ENCODE results near the gene SLC30A9. TPM values are rescaled to one million over a fixed set of nuclear protein-coding genes. Genes with fewer than 3 reads are reported as not detected.

The SLC30A9 gene
- total RNA-seq, 1 donor from 2014 or later: 67.3 TPM

DNA sequence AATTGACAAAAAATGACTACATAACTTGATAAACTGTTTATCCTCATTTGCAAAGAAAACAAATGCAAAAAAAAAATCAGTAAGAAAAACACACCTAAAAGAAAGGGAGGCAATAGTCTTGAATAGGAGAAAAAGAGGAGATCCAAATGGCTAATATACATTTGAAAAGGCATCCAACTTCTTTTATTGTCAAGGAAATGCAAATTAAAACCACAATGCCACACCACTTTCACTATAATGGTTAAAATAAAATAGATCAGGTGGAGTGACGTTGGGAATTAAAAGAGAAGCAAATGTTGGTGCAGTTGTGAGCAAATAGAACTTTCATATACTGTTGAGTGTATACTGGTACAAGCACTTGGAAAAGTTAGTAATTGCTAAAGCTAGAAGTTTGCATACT, 5.2 kb upstream of the SLC30A9 start:
- TF ChIP-seq, protein P1, sequence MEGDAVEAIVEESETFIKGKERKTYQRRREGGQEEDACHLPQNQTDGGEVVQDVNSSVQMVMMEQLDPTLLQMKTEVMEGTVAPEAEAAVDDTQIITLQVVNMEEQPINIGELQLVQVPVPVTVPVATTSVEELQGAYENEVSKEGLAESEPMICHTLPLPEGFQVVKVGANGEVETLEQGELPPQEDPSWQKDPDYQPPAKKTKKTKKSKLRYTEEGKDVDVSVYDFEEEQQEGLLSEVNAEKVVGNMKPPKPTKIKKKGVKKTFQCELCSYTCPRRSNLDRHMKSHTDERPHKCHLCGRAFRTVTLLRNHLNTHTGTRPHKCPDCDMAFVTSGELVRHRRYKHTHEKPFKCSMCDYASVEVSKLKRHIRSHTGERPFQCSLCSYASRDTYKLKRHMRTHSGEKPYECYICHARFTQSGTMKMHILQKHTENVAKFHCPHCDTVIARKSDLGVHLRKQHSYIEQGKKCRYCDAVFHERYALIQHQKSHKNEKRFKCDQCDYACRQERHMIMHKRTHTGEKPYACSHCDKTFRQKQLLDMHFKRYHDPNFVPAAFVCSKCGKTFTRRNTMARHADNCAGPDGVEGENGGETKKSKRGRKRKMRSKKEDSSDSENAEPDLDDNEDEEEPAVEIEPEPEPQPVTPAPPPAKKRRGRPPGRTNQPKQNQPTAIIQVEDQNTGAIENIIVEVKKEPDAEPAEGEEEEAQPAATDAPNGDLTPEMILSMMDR (IDR thresholded peaks at IDR 0.05; ENCODE audit: unreplicated experiment): no peak
- Mint-ChIP-seq H3K4me1 (ENCODE audit: low read depth) (peaks cover 7% of the 10 kb centered on the region), H3K9me3 (ENCODE audit: low read depth) (no peaks in the 10 kb centered on the region), H3K27me3 (no peaks in the 10 kb centered on the region), H3K27ac (no peak overlapping the region), H3K36me3 (ENCODE audit: insufficient read depth) (no peaks in the 10 kb centered on the region), H3K4me3 (ENCODE audit: low read depth) (no peak overlapping the region)
- DNase-seq (ENCODE audit: low spot score, unreplicated experiment): no peak

DNA sequence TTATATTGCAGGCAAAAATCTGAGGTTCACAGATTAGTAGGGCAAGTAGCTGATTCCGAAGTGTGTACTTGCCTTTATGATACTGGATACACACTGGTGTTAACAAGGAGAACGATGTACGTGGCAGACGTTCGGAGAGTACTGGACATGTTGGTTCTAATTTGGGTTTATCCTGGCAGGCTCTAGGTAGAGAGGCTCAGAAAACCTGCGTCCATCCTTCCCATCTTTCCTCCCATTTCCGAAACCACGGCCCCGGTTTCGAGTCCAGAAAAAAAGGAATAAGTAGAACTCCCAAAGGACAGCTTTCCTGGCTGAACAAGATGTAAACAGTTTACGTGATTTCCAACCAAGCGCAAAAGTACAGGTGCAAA, 351 bp upstream of the SLC30A9 start:
- Mint-ChIP-seq H3K27ac (peak overlapping the region; percentile 97), H3K9me3 (ENCODE audit: low read depth) (no peaks in the 10 kb centered on the region), H3K27me3 (no peaks in the 10 kb centered on the region), H3K4me3 (ENCODE audit: low read depth) (peak overlapping the region; percentile 96), H3K4me1 (ENCODE audit: low read depth) (peaks cover 15% of the 10 kb centered on the region), H3K36me3 (ENCODE audit: insufficient read depth) (no peaks in the 10 kb centered on the region)
- DNase-seq (ENCODE audit: low spot score, unreplicated experiment): no peak
- TF ChIP-seq, protein P1 (IDR thresholded peaks at IDR 0.05; ENCODE audit: unreplicated experiment): no peak

DNA sequence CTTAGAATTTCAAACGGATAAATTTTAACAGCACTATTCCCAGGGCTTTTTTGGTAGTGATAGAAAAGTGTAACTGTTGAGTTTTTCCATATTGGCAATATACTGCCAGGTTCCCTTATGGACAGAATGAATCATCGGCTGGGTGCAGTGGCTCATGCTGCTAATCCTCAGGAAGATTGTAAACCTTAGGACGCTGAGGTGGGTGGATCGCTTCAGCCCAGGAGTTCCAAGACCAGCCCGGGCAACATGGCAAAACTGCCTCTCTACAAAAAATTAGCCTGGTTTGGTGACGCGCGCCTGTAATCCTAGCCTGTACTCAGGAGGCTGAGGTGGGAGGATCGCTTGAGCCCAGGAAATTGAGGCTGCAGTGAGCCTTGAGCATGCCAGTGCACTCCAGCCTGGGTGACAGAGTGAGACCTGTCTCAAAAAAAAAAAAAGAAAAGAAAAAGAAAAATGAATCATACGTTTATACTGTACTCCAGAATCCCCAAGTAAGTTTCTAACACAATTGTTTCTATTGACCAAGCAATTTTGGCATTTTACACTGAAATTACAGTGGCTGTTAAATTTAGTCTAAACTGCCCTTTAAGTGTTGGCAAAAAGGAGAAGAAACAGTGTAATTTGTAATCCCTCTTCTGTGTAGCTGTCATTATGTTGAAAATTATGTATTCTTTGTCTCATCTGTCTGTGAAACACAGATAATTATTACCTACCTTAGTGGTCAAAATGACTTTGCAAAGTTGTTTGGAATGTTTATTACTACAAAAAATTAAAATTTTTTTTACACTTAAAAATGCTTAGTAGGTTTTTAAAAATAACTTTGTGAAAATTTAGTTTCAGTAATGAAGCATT, 1.8 kb downstream of the SLC30A9 start:
- Mint-ChIP-seq H3K27me3 (no peaks in the 10 kb centered on the region), H3K36me3 (ENCODE audit: insufficient read depth) (no peaks in the 10 kb centered on the region), H3K9me3 (ENCODE audit: low read depth) (no peaks in the 10 kb centered on the region), H3K4me1 (ENCODE audit: low read depth) (peaks cover 15% of the 10 kb centered on the region), H3K27ac (no peak overlapping the region), H3K4me3 (ENCODE audit: low read depth) (peak overlapping the region; percentile 96)
- DNase-seq (ENCODE audit: low spot score, unreplicated experiment): no peak
- TF ChIP-seq, protein P1 (IDR thresholded peaks at IDR 0.05; ENCODE audit: unreplicated experiment): no peak

DNA sequence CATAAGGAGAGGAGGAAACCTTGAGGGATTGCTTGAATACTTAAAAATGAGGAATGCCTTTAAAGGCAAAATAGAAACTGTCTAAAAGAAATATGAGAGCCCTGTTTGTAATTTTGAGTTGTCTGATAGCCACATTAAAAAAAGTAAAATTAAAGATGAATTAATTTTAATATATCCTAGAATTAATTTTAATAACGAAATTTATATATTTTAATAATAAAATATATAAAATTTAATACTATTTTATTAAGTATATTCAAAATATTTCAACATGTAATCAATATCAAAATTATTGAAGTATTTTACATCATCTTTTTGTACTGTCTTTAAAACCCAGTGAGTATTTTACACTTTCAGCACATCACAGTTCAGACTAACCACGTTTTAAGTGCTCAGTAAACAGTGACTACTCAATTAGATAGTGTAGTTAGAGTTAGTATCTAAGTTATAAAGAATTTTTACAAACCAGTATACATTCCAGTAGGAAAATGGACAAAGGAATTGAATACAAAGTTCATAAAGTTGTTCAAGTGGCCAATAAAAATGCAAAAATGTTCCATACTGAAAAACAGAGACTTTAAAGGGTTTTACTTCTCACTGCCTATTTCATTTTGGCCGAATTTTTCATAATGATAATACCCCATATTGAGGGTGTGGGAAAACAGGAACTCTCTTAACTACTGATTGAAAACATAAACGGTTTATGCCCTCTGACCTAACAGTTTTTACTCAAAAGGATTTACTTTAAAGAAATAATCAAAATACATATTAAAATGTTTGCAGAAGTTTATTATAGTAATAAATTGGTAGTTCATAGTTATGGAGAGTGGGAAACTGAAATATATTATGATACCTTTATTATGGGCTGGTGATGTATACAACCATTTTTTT, 2.9 kb downstream of the SLC30A9 start:
- TF ChIP-seq, protein P1 (IDR thresholded peaks at IDR 0.05; ENCODE audit: unreplicated experiment): no peak
- no peak for DNase-seq (ENCODE audit: low spot score, unreplicated experiment)
- H3K27ac Mint-ChIP-seq: no peak overlapping the region
- H3K36me3 Mint-ChIP-seq (ENCODE audit: insufficient read depth): peaks cover 3% of the 10 kb centered on the region
- H3K4me3 Mint-ChIP-seq (ENCODE audit: low read depth): no peak overlapping the region
- H3K9me3 Mint-ChIP-seq (ENCODE audit: low read depth): no peaks in the 10 kb centered on the region
- peaks cover 15% of the 10 kb centered on the region for H3K4me1 Mint-ChIP-seq (ENCODE audit: low read depth)
- H3K27me3 Mint-ChIP-seq: no peaks in the 10 kb centered on the region

DNA sequence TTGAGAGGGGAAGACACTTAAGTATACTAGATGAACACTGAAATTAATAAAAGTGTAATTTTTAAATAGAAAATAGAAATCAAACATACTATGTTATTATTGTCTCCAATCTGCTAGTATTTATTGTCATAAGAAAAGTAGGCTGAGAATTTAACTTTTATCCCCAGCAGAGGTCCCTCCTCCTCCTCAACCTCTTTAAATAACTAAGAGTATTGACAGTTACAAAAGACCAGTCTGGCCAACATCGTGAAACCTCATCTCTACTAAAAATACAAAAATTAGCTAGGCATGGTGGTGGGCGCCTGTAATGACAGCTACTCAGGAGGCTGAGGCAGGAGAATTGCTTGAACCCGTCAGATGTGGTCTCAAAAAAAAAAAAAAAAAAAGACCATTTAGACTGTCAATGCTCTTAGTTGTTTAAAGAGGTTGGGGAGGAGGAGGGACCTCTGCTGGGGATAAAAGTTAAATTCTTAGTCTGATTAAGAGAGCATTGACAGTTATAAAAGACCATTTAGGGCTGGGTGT, 4.2 kb downstream of the SLC30A9 start:
- Mint-ChIP-seq H3K4me1 (ENCODE audit: low read depth) (peaks cover 16% of the 10 kb centered on the region), H3K36me3 (ENCODE audit: insufficient read depth) (peaks cover 3% of the 10 kb centered on the region), H3K4me3 (ENCODE audit: low read depth) (no peak overlapping the region), H3K27me3 (no peaks in the 10 kb centered on the region), H3K27ac (no peak overlapping the region), H3K9me3 (ENCODE audit: low read depth) (no peaks in the 10 kb centered on the region)
- TF ChIP-seq, protein P1 (IDR thresholded peaks at IDR 0.05; ENCODE audit: unreplicated experiment): no peak
- no peak for DNase-seq (ENCODE audit: low spot score, unreplicated experiment)

Data from progenitor cell of endocrine pancreas (in vitro differentiated cells).